Body of pancreas (tissue), 4 donors: ENCODE data around the gene NR5A1.

Experiments
- CTCF ChIP-seq, 7 experiments: fragments of 450-650 bp in 4 of 7; fragments of 200-600 bp in 3 of 7; sonication (generic) in 3 of 7; IDR thresholded peaks; one replicate each; pipeline ENCODE4 v1.5.1; 2016 to 2019; ENCODE audit warnings: antibody characterized with exemption in 7 of 7
- POLR2A ChIP-seq, 3 donors: fragments of 450-650 bp; IDR thresholded peaks; one replicate each; pipeline ENCODE4 v1.6.1; 2016; ENCODE audit warnings: antibody characterized with exemption in 3 of 3, mild to moderate bottlenecking in 2 of 3

GRCh38 chr9:124480621-124480981 is 26.6 kb downstream of the NR5A1 start:
- no peak for TF ChIP-seq POLR2A (IDR thresholded peaks at IDR 0.05)
- peak in 2 of 7 experiments; percentile 4 to 8 for TF ChIP-seq CTCF (IDR thresholded peaks at IDR 0.05)
